ENCODE measurements around the gene PMVK.

The PMVK gene

GRCh38 chr1:154962156-154962749, 25.7 kb upstream of the PMVK start:
- peak overlapping the region; percentile 84 for H2AFZ ChIP-seq (ENCODE audit: low read depth, low read length)

GRCh38 chr1:154961207-154962155, 25.0 kb upstream of the PMVK start, which contains the start of gene PYGO2:
Gene PYGO2, minus strand, starts transcription at chr1:154961782. Its CDS starts 206 bp downstream, at chr1:154961576.
- peak within 1 kb of the TSS; percentile 84 for H2AFZ ChIP-seq (ENCODE audit: low read depth, low read length)
- peak within 1 kb of the TSS; percentile 86 to 89 for H3K4me3 ChIP-seq (ENCODE audit: low read depth in 1 of 2, low read length in 2 of 2)
- no peaks in the 10 kb centered on the region for H3K9me3 ChIP-seq (ENCODE audit: insufficient read depth, low read length, severe bottlenecking)
- no peak for TF ChIP-seq EZH2 (IDR thresholded peaks at IDR 0.05; ENCODE audit: borderline replicate concordance, low read depth, low read length, severe bottlenecking)
- peak; percentile 72 for TF ChIP-seq CTCF (IDR thresholded peaks at IDR 0.05; ENCODE audit: borderline replicate concordance, extremely low read depth, low read length, poor library complexity, severe bottlenecking)
- H3K4me2 ChIP-seq (ENCODE audit: insufficient read depth, low read length) = peak within 1 kb of the TSS; percentile 84
- ATAC-seq (ENCODE audit: insufficient read depth, low read depth) (peak; percentile 84), DNase-seq (peak; percentile 84)
- H3K36me3 ChIP-seq (ENCODE audit: insufficient read depth, low read length) = peaks cover 51% of the 10 kb centered on the region
- H4K20me1 ChIP-seq (ENCODE audit: insufficient read depth, low read length) = peaks cover 22% of the 10 kb centered on the region; the same call in 1 of the 2 replicates
- H3K27me3 ChIP-seq (ENCODE audit: insufficient read depth, low read length, poor library complexity) = no peaks in the 10 kb centered on the region
- peaks cover 50% of the 10 kb centered on the region for H3K4me1 ChIP-seq (ENCODE audit: insufficient read depth, low read length)
- peak within 1 kb of the TSS; percentile 99 for H3K27ac ChIP-seq (ENCODE audit: low read length)
- peaks cover 39% of the 10 kb centered on the region for H3K79me2 ChIP-seq (ENCODE audit: insufficient read depth, low read length)
- H3K9ac ChIP-seq (ENCODE audit: low read depth, low read length) = peak within 1 kb of the TSS; percentile 97

More at GRCh38 chr1:154962156-154962749, 25.7 kb upstream of the PMVK start:
- peak; percentile 38 for DNase-seq
- H3K79me2 ChIP-seq (ENCODE audit: insufficient read depth, low read length) = peaks cover 39% of the 10 kb centered on the region
- H3K9me3 ChIP-seq (ENCODE audit: insufficient read depth, low read length, severe bottlenecking) = no peaks in the 10 kb centered on the region
- peaks cover 59% of the 10 kb centered on the region for H3K36me3 ChIP-seq (ENCODE audit: insufficient read depth, low read length)
- peak overlapping the region; percentile 84 for H3K4me2 ChIP-seq (ENCODE audit: insufficient read depth, low read length)
- H3K27ac ChIP-seq (ENCODE audit: low read length) = peak overlapping the region; percentile 99
- peak; percentile 4; the same call in 2 of the 3 replicates for ATAC-seq (ENCODE audit: insufficient read depth, low read depth)
- TF ChIP-seq CTCF (IDR thresholded peaks at IDR 0.05; ENCODE audit: borderline replicate concordance, extremely low read depth, low read length, poor library complexity, severe bottlenecking) = no peak
- TF ChIP-seq EZH2 (IDR thresholded peaks at IDR 0.05; ENCODE audit: borderline replicate concordance, low read depth, low read length, severe bottlenecking) = no peak
- peak overlapping the region; percentile 86 to 89 for H3K4me3 ChIP-seq (ENCODE audit: low read depth in 1 of 2, low read length in 2 of 2)
- H3K27me3 ChIP-seq (ENCODE audit: insufficient read depth, low read length, poor library complexity) = no peaks in the 10 kb centered on the region
- H3K9ac ChIP-seq (ENCODE audit: low read depth, low read length) = peak overlapping the region; percentile 97
- H4K20me1 ChIP-seq (ENCODE audit: insufficient read depth, low read length) = peaks cover 22% of the 10 kb centered on the region; the same call in 1 of the 2 replicates
- peaks cover 43% of the 10 kb centered on the region for H3K4me1 ChIP-seq (ENCODE audit: insufficient read depth, low read length)

GRCh38 chr1:154960446-154961136, 24.1 kb upstream of the PMVK start:
- DNase-seq = no peak
- TF ChIP-seq CTCF (IDR thresholded peaks at IDR 0.05; ENCODE audit: borderline replicate concordance, extremely low read depth, low read length, poor library complexity, severe bottlenecking) (no peak), EZH2 (IDR thresholded peaks at IDR 0.05; ENCODE audit: borderline replicate concordance, low read depth, low read length, severe bottlenecking) (no peak)
- Histone ChIP-seq H3K4me3 (ENCODE audit: low read depth in 1 of 2, low read length in 2 of 2) (peak overlapping the region; percentile 86 to 89; a peak in 3 of 4 replicates), H4K20me1 (ENCODE audit: insufficient read depth, low read length) (peaks cover 22% of the 10 kb centered on the region; the same call in 1 of the 2 replicates), H3K79me2 (ENCODE audit: insufficient read depth, low read length) (peaks cover 39% of the 10 kb centered on the region), H3K4me1 (ENCODE audit: insufficient read depth, low read length) (peaks cover 57% of the 10 kb centered on the region), H3K9me3 (ENCODE audit: insufficient read depth, low read length, severe bottlenecking) (no peaks in the 10 kb centered on the region), H3K27me3 (ENCODE audit: insufficient read depth, low read length, poor library complexity) (no peaks in the 10 kb centered on the region), H3K4me2 (ENCODE audit: insufficient read depth, low read length) (peak overlapping the region; percentile 84), H2AFZ (ENCODE audit: low read depth, low read length) (no peak overlapping the region), H3K9ac (ENCODE audit: low read depth, low read length) (peak overlapping the region; percentile 97), H3K27ac (ENCODE audit: low read length) (peak overlapping the region; percentile 99), H3K36me3 (ENCODE audit: insufficient read depth, low read length) (peaks cover 42% of the 10 kb centered on the region)
- ATAC-seq (ENCODE audit: insufficient read depth, low read depth) = no peak
